OCI-LY3 (cell line): ENCODE results near the gene ACOT11.

Experiments
- CTCF ChIP-seq: fragments of 200-600, 300-600 bp; sonication (generic); IDR thresholded peaks from 2 replicates; pipeline ENCODE4 v1.5.1; 2014; ENCODE audit warnings: antibody characterized with exemption, low read length, low read depth
- EZH2phosphoT487 ChIP-seq: fragments of 200-600 bp; shearing (Covaris generic); IDR thresholded peaks from 2 replicates; pipeline ENCODE4 v1.6.1; 2018; ENCODE audit warnings: antibody characterized with exemption, mixed run types, low read depth

GRCh38 chr1:54649130-54649898, 101.3 kb downstream of the ACOT11 start:
- TF ChIP-seq CTCF (no peak), EZH2phosphoT487 (no peak)
